HG02938 (cell line): Measurements from ENCODE around the gene FBXO11.
"Not testable (repeated sequence)": the region's sequence is repeated elsewhere in the genome, so short reads cannot be mapped to it uniquely, and the experiment has no call there.

ENCODE experiments used
- ATAC-seq: cut with Tn5 transposase; IDR thresholded peaks from one replicate; pipeline ENCODE4 v1.9.1; 2021; ENCODE audit warnings: mild to moderate bottlenecking, moderate library complexity; ENCODE audit not compliant: unreplicated experiment

FBXO11 gene

DNA sequence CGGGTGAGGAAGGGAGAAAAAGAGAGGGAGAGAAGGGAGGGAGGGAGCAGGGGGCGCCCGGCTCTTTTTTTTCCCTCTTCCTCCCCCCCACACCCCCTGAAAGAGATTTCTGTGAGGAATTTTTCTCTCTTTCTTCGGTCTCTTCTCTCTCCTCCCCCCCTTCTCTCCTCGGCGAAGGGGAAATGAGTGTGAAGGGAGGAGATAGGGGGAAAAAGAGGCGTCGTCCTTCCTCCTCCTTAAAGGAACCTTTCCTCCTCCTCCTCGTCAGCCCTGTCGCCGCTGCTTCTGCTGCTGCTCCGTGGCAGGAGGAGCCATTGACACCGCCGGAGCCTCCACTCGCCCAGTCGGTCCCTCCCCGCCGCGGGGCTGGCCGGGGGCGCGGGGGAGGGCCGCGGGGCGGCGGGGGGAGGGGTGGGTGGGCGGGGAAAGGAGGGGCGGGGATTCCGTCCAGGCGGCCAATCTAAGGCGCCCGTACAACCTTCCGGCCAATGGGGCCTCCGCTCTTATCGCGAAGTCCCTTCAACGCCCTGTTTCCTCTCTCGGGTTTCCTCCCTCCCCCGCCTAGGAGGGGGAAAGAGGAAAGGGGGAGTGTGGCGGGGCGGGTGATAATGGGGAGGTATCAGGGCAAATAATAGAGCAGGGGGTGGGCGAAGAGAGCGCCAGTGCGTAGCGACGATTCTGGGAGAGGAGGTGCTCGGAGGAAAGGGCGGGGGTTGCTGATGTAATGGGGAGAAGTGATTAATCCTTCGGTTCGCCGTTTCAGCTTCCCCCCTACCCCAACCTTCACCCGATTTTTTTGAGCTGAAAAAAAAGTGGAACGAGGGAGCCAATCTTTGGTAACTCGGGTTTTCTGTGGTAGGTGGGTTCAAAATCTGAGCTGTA, at the start of gene FBXO11:
Gene FBXO11 (minus strand): TSS at position 342 of the 882 bp plus-strand sequence. CDS start 778 bp downstream, outside the sequence.
- ATAC-seq = peak; percentile 79

GRCh38 chr2:47950340-47951301, 44.3 kb upstream of the FBXO11 start:
- no peak for ATAC-seq

DNA sequence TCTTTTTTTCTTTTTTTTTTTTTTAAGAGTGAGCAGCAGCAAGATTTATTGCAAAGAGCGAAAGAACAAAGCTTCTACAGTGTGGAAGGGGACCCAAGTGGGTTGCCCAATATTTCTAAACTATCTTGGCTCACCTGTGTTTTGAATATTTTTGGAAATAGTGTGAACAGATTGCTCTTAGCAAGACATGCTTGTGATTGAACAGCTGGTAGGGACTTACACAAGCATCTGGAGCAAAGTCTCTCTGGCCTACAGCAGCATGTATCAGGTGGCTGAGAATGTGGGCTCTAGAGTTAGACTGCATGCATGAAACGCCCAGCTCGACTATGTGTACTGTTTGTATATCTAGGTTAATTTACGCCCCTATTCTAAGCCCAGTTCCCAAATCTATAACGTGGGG, 40.3 kb upstream of the FBXO11 start:
- no peak for ATAC-seq

- ATAC-seq = no peak
These were observed 38.9 kb upstream of the FBXO11 start for GRCh38 chr2:47945046-47945781.

- ATAC-seq = no peak
These were observed 35.6 kb upstream of the FBXO11 start for GRCh38 chr2:47941936-47942335.

GRCh38 chr2:47937677-47938076, 31.4 kb upstream of the FBXO11 start:
- ATAC-seq = no peak

DNA sequence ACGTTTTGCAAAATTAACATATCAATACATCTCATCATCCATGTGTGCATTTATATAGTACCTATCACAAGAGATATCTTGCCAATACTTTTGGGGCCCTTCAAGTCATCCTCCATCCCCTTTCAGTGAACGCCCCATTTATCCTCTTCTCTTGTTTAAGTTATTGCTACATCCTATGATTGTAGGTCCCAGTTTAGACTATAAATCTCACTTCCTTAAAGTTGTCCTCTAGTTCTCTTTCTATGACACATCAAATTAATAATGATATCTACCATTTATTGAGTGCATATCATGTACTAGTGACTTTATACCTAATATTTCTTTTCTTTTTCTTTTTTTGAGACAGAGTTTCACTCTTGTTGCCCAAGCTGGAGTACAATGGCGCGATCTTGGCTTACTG, 28.8 kb upstream of the FBXO11 start:
- no peak for ATAC-seq

DNA sequence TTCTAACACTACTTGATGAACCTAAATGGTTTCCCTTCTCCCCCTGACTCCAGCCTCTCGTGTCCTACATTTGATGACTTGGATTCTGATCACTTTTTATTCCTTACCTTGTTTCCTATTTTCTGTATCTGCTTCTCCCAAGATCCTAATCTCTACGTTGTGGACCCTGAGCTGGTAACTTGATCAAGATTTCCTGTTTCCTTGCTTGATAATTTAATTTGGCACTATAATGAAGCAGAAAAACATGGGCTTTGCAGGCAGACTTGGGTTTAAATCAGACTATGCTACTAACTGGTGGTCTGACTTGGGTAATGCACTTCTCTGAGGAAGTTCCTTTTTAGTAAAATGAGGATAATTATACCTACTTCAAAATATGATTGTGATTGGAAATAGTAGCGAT, 11.7 kb upstream of the FBXO11 start:
- ATAC-seq = no peak

DNA sequence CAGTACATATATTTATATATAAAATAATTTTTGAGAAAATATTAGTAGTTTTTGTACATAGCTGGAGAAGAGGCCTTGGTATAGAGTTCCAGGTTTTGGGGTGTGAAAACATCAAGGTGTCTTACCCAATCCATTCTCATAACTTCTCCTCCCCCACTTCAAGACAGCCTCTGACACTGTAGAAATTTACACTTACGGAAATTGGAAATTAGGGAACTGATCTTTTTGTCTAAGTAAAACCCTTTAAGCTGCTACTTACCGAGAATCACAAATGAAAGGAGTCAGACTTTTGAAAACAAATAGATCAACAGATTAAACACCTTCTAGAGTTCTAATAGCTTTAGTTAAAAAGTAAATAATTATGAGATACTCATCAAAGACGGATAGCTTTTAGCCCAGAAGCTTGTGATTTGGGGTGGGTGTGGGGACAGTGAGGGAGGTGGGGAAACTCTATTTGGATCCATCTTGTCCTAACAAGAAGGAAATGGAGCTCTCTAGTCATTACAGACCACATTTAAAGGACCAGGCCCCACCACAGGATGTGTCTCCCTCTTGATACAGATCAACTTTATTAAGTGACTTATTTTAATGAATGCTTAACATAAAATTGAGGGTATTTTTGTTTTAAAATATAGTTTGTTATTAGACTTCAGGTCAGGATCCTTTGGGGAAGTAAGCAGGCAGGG, 11.1 kb upstream of the FBXO11 start:
- no peak for ATAC-seq

DNA sequence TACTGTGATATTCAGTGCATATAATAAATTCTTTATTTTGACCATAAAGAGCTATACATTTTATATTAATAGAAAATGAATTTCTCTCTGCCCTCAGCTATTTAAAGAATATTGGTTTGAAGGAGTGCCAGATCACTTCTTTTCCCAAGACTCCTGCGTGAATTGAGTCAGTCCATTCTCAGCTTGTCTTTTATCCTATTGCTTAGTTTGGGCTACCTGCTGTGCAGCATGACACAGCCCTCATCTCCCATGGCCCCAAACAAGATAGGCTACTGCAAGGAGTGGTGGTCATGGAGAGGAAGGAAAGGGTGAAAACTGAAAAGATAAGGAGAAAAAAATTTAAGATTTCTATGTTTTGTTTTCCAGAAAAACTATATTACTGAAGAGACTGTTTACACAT, 10.1 kb upstream of the FBXO11 start:
- no peak for ATAC-seq

DNA sequence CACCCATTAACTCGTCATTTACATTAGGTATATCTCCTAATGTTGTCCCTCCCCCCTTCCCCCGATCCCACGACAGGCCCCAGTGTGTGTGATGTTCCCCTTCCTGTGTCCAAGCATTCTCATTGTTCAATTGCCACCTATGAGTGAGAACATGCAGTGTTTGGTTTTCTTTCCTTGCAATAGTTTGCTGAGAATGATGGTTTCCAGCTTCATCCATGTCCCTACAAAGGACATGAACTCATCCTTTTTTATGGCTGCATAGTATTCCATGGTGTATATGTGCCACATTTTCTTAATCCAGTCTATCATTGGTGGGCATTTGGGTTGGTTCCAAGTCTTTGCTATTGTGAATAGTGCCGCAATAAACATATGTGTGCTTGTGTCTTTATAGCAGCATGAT, 4.4 kb upstream of the FBXO11 start:
- ATAC-seq = not testable (repeated sequence)

GRCh38 chr2:47908682-47909081, 2.4 kb upstream of the FBXO11 start:
- ATAC-seq = no peak

GRCh38 chr2:47907039-47907781, 912 bp upstream of the FBXO11 start:
- ATAC-seq = peak; percentile 38

GRCh38 chr2:47905386-47906156, 727 bp downstream of the FBXO11 start:
- ATAC-seq = peak; percentile 7

- ATAC-seq = no peak
These were observed 2.4 kb downstream of the FBXO11 start for GRCh38 chr2:47903781-47904490.

DNA sequence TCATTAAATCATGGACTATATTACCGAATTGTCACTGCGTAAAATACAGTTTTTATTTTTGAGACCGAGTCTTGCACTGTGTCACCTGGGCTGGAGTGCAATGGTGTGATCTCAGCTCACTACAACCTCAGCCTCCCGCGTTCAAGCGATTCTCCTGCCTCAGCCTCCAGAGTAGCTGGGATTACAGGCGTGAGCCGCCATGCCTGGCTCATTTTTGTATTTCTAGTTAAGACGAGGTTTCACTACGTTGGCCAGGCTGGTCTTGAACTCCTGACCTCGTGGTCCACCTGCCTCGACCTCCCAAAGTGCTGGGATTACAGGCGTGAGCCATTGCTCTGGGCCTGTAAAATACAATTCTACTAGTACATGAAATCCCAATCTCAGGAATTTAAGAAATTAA, 4.4 kb downstream of the FBXO11 start:
- not testable (repeated sequence) for ATAC-seq

DNA sequence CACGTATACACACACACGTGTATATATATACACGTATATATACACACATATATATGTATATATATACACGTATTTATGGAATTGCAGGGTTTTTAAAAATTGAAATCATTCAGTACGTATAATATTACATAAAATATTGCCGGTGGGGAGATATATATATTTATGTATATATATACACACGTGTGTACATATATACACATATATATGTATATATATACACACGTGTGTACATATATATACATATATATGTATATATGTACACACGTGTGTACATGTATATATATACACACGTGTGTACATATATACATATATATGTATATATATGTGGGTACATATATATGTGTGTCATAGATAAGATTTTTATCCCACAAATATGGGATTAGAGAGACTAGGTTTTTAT, 5.4 kb downstream of the FBXO11 start:
- ATAC-seq = no peak
